HG02763 (cell line): ENCODE results near the gene NPHP4.

Experiments used
- ATAC-seq: cut with Tn5 transposase; IDR thresholded peaks from one replicate; pipeline ENCODE4 v1.9.1; 2021; ENCODE audit warnings: mild to moderate bottlenecking, moderate library complexity; ENCODE audit not compliant: unreplicated experiment

NPHP4 gene

DNA sequence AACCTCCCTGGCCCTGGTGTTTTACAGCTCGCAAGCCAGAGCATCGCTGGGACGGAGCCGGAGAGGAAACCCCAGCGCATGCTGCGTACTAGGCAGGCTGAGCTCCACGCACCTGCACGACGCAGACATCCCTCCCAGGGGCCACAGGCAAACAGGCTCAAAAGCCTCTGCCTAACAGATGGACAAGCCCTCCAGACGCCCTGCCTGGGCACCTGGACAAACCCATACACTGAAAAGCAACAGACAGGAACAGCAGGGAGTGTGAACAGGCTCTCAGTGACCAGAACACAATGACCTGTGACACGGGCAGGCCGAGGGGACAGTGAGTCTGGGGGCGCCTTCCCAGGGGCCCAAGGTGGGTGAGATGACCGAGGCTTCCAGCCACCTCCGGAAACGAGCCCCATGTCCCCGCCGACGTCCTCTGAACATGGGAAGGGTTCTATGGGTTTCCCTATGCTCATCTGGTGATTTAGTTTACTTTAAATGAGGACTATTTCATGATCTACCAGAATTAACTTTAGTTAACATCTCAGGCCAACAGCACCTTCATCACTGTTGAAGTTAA lies 40.3 kb downstream of the NPHP4 start:
- ATAC-seq: no peak

DNA sequence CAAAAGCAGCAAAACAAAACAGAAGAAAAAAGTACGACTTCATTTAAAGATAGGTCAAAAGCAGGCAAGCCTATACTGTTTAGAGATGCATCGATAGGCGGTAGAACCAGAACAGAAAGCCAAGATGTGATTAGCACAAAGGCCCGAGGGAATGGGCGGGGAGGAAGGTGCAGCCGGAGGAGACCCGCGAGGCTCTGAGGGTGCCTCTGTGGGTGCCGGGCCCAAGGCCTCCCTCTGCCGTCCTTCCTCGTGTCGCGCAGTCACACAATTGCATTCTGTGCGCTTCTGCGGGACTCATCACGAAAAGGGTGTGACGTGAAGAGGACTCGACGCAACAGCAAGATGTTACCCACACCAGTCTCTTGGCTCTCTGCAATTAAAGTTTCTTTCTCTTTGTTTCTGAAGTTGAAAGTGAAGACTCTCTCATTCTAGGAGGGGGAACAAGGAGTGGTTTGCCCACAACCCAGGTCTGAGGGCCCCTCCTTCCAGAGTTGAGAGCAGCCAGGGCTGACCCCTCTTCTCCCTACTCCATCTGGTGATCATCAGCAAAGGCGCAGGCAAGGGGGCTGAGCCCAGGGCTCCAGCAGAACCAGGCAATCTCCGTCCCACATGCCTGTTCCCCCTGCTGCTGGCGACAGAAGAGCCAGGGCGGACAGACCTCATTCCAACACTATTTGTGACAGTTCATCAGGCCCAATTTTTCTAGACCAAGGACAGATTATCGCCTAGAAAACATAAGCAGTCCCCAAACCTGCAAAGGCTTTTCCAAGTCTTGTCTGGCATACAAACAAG lies 41.0 kb downstream of the NPHP4 start:
- no peak for ATAC-seq

DNA sequence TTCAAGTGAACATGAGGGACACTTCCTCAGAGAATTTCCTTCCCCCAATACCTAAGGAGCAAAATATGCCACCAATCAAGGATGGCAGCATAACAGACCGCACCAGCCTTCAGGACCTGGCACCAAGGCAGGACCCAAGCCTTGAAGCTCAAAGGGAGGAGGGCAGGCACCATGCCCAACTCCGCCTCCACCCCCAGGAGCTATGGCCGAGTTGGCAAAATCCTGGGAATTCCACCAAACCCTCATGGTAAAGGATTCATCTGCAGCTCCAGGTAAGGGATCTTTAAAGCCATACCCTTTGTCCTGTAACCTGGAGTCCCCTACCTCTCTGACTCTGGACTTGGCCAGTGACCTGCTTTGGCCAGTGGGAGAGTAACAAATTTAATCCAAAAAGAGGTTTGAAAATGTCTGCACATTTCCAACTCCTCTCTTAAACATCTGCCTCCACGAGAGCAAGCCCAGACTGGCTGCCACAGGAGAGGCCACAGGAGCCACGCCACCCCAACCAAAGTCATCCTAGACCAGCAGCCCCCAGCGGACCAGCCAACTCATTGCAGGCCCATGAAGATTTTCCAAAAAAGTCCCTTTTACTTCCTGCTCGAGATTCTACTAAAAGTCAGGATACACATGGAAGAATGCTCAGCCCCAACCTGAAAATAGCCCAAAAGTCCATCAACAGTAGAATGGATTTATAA lies 41.9 kb downstream of the NPHP4 start:
- ATAC-seq: no peak

DNA sequence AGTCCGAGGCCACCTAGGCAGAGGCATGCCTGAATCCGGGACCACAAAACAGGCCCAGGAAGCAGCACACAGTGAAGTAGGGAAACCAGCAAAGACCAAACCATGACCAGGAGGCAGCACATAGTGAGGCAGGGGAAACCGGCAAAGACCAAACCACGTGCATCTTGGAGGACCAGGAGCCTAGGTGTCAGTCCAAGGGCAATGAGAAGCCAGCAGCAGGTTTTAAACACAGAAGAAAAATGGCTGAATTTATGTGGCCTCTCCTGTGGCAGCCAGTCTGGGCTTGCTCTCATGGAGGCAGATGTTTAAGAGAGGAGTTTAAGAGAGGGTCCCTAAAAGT lies 42.5 kb downstream of the NPHP4 start:
- no peak for ATAC-seq

DNA sequence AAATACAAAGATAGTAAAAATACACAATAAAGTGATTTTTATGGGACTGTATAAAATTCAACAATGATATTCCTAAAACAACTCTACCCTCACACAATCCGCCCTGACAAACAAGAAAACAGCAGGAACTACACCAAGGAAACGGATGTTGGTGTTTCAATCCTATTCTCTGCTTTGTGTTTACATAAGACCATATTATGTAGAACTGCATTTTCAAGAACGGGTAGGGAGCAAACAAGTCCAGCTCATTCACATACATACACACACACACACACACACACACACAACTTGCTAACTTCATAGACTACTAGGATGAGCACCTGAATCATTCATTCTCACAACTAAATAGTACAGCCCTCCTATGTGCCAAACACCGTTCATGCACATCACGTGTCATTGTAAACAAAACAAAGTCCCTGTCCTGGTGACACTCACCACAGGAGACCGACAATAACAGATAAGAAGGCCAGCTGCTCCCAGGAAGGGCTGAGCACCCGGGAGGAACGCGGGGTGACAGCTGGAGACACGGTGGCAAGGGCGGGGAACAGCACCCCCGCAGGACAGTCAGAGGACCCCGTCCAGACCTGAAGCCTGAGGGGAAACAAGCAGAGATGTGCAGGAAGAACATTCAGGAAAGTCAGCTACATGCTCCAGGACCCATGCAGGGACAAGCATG lies 43.0 kb downstream of the NPHP4 start:
- ATAC-seq: no peak

DNA sequence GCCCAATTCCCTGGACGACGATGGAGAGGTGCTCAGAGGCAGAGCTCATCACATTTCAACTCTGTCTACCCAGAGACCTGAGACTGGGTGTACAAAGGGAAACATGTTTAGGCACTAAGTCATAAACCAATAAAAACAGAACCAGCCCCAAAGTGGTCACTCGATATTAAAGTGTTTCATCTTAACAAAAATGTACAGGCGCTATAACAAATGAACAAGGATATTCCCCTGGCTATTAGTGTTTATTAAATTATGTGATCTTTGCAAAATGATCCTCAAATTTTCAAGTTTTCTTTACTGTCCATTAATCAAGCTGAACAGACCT lies 43.6 kb downstream of the NPHP4 start:
- no peak for ATAC-seq

DNA sequence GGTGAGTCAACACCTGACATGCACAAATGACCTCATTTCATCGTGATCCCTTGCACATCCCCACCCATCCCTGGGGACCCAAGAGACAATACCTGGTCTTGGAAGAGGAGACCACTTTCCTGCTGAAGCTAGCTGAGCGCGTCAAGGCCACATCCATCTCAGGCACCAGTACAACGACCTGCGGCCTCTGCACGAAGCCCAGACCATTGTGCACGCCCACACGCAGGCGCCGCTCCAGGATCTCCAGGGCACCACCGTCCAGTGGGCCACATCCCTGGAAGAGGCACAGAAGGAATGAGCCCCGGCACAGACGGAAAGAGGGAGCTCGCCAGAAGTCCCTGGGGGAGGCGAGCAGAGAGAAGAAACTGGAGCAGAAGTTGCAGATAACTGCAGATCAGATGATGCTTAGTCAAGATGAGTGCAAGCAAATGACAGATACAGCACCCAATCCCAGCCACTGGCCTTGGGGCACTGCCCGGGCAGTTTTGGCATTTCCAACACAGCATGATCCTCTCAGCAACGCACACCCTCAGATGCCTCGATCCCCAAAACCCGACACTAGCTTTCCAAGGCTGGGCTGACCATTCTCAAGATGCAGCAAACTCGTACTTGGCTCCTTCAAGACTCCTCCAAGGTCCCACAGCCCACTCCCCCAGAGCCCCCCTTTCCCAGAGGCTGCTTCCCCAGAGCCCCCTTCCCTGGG lies 44.1 kb downstream of the NPHP4 start:
- no peak for ATAC-seq

DNA sequence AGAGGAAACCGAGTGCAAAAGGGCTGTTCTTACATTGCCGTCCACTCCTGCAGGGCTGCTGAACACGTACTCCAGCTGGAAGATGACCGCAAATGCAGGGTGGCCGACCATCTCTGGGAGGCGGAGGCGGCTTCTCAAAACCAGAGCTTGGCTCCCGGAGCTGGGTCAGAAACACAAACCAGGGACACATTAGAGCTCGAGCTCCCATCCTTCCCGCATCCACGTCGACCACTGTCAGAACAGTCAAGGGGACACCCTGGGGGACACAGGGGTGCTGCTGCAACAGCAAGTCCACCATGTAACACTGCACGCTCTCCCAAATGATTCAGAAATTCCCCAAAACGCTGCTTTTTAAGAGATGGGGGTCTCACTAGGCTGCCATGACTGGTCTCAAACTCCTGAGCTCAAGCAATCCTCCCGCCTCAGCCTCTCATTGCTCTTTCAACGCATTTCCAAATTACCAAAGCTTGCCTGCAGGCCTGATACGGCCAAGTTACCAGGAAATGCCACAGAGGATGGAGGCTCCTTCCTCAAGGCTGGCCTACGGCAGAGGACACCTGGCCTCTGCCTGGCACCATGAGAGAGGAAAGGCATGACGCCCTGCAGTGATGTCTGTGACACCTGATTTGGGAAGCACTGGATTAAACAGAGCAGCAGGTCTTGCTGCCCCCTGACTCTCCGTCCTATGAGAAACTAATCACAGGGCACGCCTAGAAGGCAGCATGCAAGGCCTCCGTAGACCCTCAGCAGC lies 45.0 kb downstream of the NPHP4 start:
- ATAC-seq: no peak

DNA sequence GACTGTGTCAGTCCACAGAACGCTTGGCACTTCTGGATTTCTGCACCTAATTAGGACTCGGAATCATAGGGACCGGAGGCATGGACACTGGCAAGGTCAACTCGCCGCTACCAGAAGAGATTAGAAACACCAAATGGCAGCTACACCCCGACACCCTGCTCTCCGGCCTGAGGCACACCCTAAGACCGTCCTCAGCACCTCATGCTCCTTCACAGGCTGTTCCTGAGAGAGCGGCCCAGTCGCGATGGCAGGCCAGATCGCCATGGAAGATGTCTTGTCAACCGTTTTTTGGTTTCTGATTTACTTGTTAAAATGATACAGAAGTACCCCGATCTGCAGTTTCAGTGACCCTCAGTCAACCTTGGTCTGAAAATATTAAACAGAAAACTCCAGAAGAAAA lies 46.8 kb downstream of the NPHP4 start:
- ATAC-seq: no peak

DNA sequence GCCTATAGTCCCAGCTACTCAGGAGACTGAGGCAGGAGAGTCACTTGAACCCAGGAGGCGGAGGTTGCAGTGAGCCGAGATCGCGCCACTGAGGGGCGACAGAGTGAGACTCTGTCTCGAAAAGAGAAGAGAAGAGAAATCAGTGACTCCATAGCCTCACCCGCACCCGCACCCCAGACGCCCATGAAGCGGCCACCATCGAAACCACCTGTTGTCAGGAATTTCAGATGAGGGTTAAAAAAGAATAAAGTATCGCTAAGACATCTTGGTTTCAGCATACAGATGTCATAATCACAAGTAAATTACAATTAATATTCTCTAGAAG lies 47.4 kb downstream of the NPHP4 start:
- no peak for ATAC-seq

DNA sequence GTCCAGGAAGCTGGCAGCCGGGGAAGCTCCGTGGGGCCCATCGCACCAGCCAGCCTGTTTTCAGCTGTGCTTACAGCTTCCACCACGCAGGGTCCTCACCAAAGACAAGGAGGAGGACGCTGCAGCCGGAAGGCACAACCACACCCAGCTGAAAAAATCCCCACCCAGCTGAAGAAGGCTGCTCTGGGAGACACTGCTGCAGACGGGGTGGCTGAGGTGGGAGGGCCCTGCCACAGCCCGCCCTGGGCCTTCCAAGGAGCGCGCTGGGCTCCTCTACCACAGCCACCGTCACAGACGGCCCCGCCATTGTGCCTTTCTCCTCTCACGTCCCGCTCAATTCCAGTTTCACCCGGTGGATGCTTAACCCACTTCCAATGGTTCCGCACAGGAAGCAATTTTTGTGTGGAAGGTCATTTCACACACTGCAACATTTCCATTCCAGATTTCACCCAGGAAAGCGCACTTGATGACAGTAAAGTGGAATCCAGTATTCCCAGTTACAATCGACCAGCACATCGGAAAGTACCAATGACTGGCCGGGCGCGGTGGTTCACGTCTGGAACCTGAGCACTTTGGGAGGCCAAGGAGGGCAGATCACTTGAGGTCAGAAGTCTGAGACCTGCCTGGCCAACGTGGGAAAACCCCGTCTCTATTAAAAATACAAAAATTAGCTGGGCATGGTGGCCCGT lies 47.9 kb downstream of the NPHP4 start:
- no peak for ATAC-seq

DNA sequence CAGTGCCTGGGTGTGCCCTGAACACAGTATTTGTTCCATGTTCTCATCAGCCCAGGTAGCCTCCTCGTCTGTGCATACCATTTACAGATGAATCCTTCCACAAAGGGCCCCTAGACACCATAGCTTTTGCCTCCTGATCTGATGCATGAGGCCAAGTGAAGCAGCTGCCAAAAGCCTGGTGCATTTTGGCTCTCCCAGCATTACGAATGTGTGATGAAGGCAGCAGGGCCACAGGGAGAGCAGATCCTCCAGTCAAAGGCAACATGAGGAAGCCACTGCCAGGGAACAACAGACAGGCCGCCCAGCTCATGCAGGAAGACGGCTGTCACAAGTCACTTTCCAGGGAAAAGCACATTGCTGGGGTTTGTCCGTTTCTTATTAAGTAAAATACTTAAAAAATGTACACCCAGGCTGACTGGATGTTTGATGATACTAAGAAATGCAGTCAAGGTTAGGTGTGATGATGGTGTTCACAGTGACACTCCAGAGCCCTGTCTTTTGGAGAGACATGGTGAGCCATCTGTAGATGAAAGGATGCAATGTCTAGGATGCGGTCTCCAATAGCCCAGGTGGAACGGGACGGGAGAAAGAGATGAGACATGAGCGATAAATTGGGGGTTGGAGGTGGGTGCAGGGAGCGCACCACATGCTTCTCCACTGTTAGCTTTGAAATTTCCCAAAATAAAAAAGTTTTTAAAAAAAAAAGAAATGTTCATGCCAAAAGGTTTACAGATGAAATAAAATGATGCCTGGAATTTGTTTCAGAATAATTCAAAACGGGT lies 48.7 kb downstream of the NPHP4 start:
- no peak for ATAC-seq

DNA sequence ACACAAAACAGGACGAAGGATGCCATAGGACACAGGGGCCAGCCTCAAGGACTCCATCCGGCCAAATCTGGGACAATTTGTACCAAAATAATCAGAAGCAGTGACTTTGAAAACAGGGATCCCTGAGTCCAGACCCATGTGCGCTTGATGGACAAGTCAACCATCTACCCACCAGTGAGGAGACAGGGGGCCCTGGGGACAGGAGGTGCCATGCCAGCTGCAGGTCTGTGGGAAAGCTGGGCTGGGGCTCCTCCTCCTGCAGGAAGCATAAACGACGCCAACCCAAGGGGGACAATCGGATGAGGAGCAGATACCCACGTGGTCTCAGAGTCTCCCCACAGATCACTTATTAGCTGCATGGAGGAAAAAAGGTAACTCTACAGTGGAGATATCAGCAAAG lies 50.6 kb downstream of the NPHP4 start:
- ATAC-seq: no peak

DNA sequence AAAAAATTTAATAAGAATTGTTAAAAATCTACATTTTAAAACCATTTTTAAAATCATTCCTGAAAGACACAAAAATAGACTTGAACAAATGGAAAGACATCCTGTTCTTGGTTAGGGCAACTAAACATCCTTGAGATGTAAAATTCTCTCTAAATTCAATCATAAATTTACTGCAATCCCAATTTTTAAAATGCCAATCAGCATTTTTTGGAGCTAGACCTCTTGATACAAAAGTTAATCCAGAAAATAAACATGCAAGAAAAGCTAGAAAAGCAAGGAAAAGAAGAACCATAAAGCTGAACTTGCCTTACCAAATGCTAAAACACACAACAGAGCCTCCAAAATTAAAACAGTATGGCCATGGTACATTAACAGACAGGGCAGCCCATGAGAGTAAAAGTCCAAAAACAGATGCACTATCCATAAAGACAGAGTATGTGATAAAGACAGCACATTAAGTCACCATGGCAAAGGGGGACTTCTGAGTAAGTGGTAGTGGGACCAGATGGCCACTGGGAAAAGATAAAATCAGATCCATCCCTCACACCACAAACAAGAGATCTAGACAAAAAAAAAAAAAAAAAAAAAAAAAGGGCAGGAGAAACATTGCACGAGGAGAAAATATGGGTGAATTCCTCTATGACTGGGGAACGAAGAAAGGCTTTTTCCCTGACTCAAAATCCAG lies 51.4 kb downstream of the NPHP4 start:
- no peak for ATAC-seq

DNA sequence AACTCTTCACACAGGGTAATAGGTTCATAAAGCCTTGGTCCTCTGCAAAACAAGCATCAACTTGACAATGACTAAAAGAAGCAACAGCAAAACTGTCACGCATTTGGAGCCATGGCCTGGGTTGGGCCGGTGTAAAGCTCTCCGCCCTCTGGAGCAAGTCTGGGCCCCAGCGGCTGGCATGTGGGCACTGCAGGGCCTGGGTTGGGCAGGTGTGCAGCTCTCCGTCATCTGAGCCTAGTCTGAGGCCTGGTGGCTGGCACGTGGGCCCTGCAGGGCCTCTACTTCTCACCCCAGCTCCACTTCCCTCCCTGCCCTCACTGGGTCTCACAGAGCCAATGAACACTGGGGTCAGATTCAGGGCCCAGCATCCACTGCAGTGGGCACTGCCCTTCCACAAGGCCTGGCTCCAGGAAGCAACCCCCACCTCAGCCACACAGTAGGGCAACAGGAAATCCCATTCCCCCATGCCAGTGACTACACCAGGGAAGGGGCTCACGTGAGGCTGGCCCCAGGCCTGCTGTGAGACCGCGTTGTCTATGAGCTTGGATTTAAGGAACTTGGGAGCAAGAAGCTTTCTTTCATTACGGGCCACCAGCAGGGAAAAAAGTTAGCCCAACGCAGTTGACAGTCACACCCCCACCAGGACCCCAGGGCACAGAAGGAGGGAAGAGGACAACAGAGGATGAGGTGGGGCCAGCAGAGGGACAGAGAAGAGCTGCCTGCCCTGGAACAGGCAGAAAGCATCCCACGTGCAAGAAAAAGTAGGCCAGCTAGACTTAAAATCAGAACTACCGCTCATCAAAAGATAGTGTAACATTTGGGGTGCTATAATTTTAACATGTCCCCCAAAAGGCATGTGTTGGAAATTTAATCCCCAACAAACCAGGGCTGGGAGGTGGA lies 52.7 kb downstream of the NPHP4 start:
- no peak for ATAC-seq

DNA sequence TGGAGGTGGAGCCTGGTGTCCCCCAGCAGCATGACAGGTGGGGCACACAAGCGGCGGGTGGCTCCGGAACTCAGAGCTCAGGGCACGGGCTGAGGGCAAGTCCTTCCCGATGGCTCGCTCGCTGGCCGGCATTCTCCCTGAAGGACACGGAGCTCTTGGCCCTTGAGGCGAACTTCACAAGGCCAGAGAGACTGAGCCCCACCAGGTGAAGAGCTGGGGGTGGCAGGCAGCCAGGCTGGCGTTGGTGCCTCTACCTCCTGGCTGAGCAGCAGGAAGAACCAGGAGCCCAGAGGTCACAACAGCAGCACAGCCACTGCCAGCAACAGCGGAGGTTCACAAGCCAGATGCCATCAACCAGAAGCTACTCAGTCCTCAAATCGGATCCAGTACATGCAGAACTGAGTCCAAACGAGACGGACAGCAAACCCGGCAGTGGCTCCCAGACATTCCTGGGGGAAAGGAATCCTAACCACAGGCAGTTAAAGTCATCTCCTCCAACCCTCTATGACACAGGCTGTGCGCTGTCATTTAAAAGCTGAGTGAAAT lies 54.1 kb downstream of the NPHP4 start:
- no peak for ATAC-seq

DNA sequence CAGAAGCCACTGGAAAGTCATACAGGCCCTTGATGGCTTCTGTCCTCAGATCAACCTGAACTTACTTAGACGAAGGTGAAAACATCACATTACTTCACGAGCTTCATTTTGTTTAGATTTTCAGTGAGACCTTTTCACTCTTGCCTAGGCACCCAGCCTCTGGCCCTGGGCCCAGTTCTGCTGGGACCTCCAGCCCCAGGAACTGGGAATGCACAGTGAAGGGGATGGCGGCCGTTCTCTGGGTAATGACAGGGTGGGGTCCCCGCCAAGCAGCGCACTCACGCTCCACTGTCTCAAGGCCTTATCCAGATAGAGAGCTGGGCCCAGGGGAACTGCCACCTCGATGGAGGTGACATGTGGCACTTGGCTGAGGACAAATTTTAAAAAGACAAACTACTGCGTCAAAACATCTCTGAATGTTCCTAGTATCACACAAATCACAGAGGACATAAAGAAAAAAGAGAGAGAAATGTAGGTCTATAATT lies 54.8 kb downstream of the NPHP4 start:
- ATAC-seq: no peak
